Measurements from ENCODE around the gene CTAGE1.

CTAGE1 gene

GRCh38 chr18:22387364-22387763 lies 30.4 kb downstream of the CTAGE1 start:
- no peak for DNase-seq

GRCh38 chr18:22385718-22386117 lies 32.0 kb downstream of the CTAGE1 start:
- no peak for DNase-seq

GRCh38 chr18:22378672-22379282 lies 38.9 kb downstream of the CTAGE1 start:
- DNase-seq, result no peak

GRCh38 chr18:22377769-22378168 lies 39.9 kb downstream of the CTAGE1 start:
- DNase-seq, result no peak

- DNase-seq, result no peak
Observed at GRCh38 chr18:22370414-22370813, 47.3 kb downstream of the CTAGE1 start.

GRCh38 chr18:22368021-22368420 lies 49.7 kb downstream of the CTAGE1 start:
- DNase-seq, result no peak

GRCh38 chr18:22367303-22367702 lies 50.4 kb downstream of the CTAGE1 start:
- no peak for DNase-seq

- no peak for DNase-seq
Observed at GRCh38 chr18:22363867-22364463, 53.8 kb downstream of the CTAGE1 start.

Data from right hindlimb (tissue), 1 donor.